Liver (tissue), 9 donors: ENCODE measurements around the gene THRB. TPM values are rescaled to one million over a fixed set of nuclear protein-coding genes. Genes with fewer than 3 reads are reported as not detected.
A peak's percentile ranks its signal among the peaks of the same experiment; 100 is the strongest.

ENCODE experiments used
- DNase-seq: peaks from one replicate; pipeline ENCODE4 v3.0.0-alpha.2; 2017; ENCODE audit warnings: low spot score
- H3K27ac ChIP-seq, 2 donors: one replicate each; pipeline ENCODE4 v1.7.0; 2013; ENCODE audit warnings: inconsistent platforms in 2 of 2, low read length in 2 of 2, control low read depth in 1 of 2, low read depth in 1 of 2, mild to moderate bottlenecking in 1 of 2
- H3K27me3 ChIP-seq, 4 donors: one replicate each; pipeline versions ENCODE4 v1.6.1 to v1.7.0; 2013; ENCODE audit warnings: low read length in 3 of 4, inconsistent platforms in 1 of 4, mild to moderate bottlenecking in 1 of 4, moderate library complexity in 1 of 4; ENCODE audit not compliant: control insufficient read depth in 4 of 4, insufficient read depth in 4 of 4
- H3K36me3 ChIP-seq, 4 donors: one replicate each; pipeline versions ENCODE4 v1.6.1 to v1.7.0; 2013; ENCODE audit warnings: low read length in 3 of 4, mild to moderate bottlenecking in 3 of 4, low read depth in 1 of 4, moderate library complexity in 1 of 4; ENCODE audit not compliant: control insufficient read depth in 4 of 4, insufficient read depth in 3 of 4
- H3K4me1 ChIP-seq, 4 donors: one replicate each; pipeline versions ENCODE4 v1.6.1 to v1.7.0; 2013; ENCODE audit warnings: low read length in 3 of 4, mild to moderate bottlenecking in 3 of 4, moderate library complexity in 1 of 4; ENCODE audit not compliant: control insufficient read depth in 4 of 4, insufficient read depth in 4 of 4
- H3K4me3 ChIP-seq, 3 donors: one replicate each; pipeline versions ENCODE4 v1.6.1 to v1.7.0; 2013; ENCODE audit warnings: low read length in 3 of 3, control low read depth in 1 of 3, low read depth in 1 of 3, mild to moderate bottlenecking in 1 of 3
- H3K9ac ChIP-seq, 2 donors: one replicate each; pipeline ENCODE4 v1.7.0; 2013; ENCODE audit warnings: low read length in 2 of 2, mild to moderate bottlenecking in 2 of 2, moderate library complexity in 2 of 2, control low read depth in 1 of 2, low read depth in 1 of 2
- H3K9me3 ChIP-seq, 4 donors: one replicate each; pipeline versions ENCODE4 v1.6.1 to v1.7.0; 2013; ENCODE audit warnings: low read length in 3 of 4; ENCODE audit not compliant: control insufficient read depth in 4 of 4
- ATF3 ChIP-seq: IDR thresholded peaks from 2 replicates; pipeline ENCODE4 v1.6.1; 2016; ENCODE audit warnings: antibody characterized with exemption
- CTCF ChIP-seq: fragments of 150-350 bp; IDR thresholded peaks from 2 replicates; pipeline ENCODE4 v1.5.1; 2017; ENCODE audit warnings: improper control_type of control experiment, low read depth, low read length; ENCODE audit not compliant: missing input control
- EGR1 ChIP-seq, 2 donors: IDR thresholded peaks; 2 replicates each; pipeline ENCODE4 v1.6.1; 2016 to 2018; ENCODE audit warnings: antibody characterized with exemption in 2 of 2, low read depth in 2 of 2
- FOXA1 ChIP-seq: IDR thresholded peaks from 2 replicates; pipeline ENCODE4 v1.6.1; 2016; ENCODE audit warnings: antibody characterized with exemption
- FOXA2 ChIP-seq: IDR thresholded peaks from 2 replicates; pipeline ENCODE4 v1.6.1; 2016; ENCODE audit warnings: antibody characterized with exemption
- GABPA ChIP-seq, 2 donors: IDR thresholded peaks in 1 of 2; conservative IDR thresholded peaks in 1 of 2; 2 replicates each; pipeline ENCODE4 v1.6.1; 2016; ENCODE audit warnings: antibody characterized with exemption in 2 of 2, mild to moderate bottlenecking in 1 of 2, moderate library complexity in 1 of 2
- HNF4A ChIP-seq, 2 donors: conservative IDR thresholded peaks; 2 replicates each; pipeline ENCODE4 v1.6.1; 2016; ENCODE audit warnings: antibody characterized with exemption in 2 of 2, mild to moderate bottlenecking in 2 of 2
- HNF4G ChIP-seq: IDR thresholded peaks from 2 replicates; pipeline ENCODE4 v1.6.1; 2016; ENCODE audit warnings: antibody characterized with exemption
- JUND ChIP-seq, 2 donors: IDR thresholded peaks; 2 replicates each; pipeline ENCODE4 v1.6.1; 2016; ENCODE audit warnings: antibody characterized with exemption in 2 of 2
- MAX ChIP-seq: IDR thresholded peaks from 2 replicates; pipeline ENCODE4 v1.6.1; 2016; ENCODE audit warnings: antibody characterized with exemption
- NR2F2 ChIP-seq: IDR thresholded peaks from 2 replicates; pipeline ENCODE4 v1.6.1; 2016; ENCODE audit warnings: antibody characterized with exemption
- RAD21 ChIP-seq, 2 donors: IDR thresholded peaks; 2 replicates each; pipeline ENCODE4 v1.6.1; 2016; ENCODE audit warnings: antibody characterized with exemption in 2 of 2, mild to moderate bottlenecking in 2 of 2
- REST ChIP-seq: IDR thresholded peaks from 2 replicates; pipeline ENCODE4 v1.6.1; 2016; ENCODE audit warnings: antibody characterized with exemption, mild to moderate bottlenecking
- RXRA ChIP-seq, 2 donors: IDR thresholded peaks; 2 replicates each; pipeline ENCODE4 v1.6.1; 2017 to 2018; ENCODE audit warnings: antibody characterized with exemption in 2 of 2, mild to moderate bottlenecking in 1 of 2
- SP1 ChIP-seq: IDR thresholded peaks from 2 replicates; pipeline ENCODE4 v1.6.1; 2018; ENCODE audit warnings: antibody characterized with exemption, mild to moderate bottlenecking
- TAF1 ChIP-seq: conservative IDR thresholded peaks from 2 replicates; pipeline ENCODE4 v1.6.1; 2016; ENCODE audit warnings: antibody characterized with exemption, mild to moderate bottlenecking
- YY1 ChIP-seq: IDR thresholded peaks from 2 replicates; pipeline ENCODE4 v1.6.1; 2016; ENCODE audit warnings: antibody characterized with exemption, mild to moderate bottlenecking
- ZBTB33 ChIP-seq: IDR thresholded peaks from 2 replicates; pipeline ENCODE4 v1.6.1; 2016; ENCODE audit warnings: antibody characterized with exemption
- WGBS: extraction: QIAGEN DNeasy Blood & Tissue Kit; methylation state at CpG from one replicate; pipeline ENCODE4 v1.1.7; 2013; 5-methylcytosine and 5-hydroxymethylcytosine counted together
- polyA plus RNA-seq, 2 donors: library from polyadenylated mRNA; stranded (reverse) in 1 of 2; unstranded in 1 of 2; fragments of 200-250 nt in 1 of 2; fragments of >200 nt in 1 of 2; fragmentation: Nextera tagmentation in 1 of 2; extraction: Ambion mirVana in 1 of 2; gene quantifications; one replicate each; pipeline versions ENCODE4 v1.2.1 to v1.2.3, GENCODE V29; 2013 to 2015
- total RNA-seq, 2 donors: library from RNA; depleted of rRNA; stranded (reverse); fragments of >200 nt; gene quantifications; one replicate each; pipeline ENCODE4 v1.2.3, GENCODE V29; 2014
- donor health status: healthy.
- donor health status: healthy.
- donor health status: healthy.
- donor health status: healthy.
- donor health status: healthy.

THRB gene
- total and polyA plus RNA-seq, 4 donors = 5.9 to 23.9 (median 9.3) TPM

GRCh38 chr3:24496529-24497482 is 2.2 kb upstream of the THRB start (continued):
- TF ChIP-seq REST (no peak), FOXA1 (no peak), MAX (no peak), HNF4G (no peak)

- Histone ChIP-seq H3K9me3 (no peaks in the 10 kb centered on the region), H3K4me1 (peaks cover 2 to 27% (median 13%) of the 10 kb centered on the region in 4 donors), H3K27me3 (no peaks in the 10 kb centered on the region), H3K27ac (peak overlapping the region; percentile 98 to 100), H3K9ac (peak overlapping the region; percentile 56 to 94), H3K36me3 (no peaks in the 10 kb centered on the region), H3K4me3 (peak overlapping the region; percentile 27 to 88 (median 87))
- WGBS = 5% methylated on average over 63 of the region's 63 CpGs
- DNase-seq = peak; percentile 49
- TF ChIP-seq SP1 (no peak), RXRA (IDR thresholded peaks at IDR 0.05) (peak; percentile 33 to 56), CTCF (peak; percentile 25), YY1 (peak; percentile 81), FOXA1 (no peak), TAF1 (peak; percentile 68), ZBTB33 (no peak), EGR1 (IDR thresholded peaks at IDR 0.05; ENCODE audit: low read depth in 2 of 2) (no peak), MAX (no peak), FOXA2 (no peak), NR2F2 (no peak), HNF4G (no peak), HNF4A (conservative IDR thresholded peaks at IDR 0.05) (peak in 1 of 2 donors; percentile 2), RAD21 (IDR thresholded peaks at IDR 0.05) (peak in 1 of 2 donors; percentile 29), REST (peak; percentile 31), ATF3 (no peak), JUND (IDR thresholded peaks at IDR 0.05) (no peak), GABPA (IDR thresholded peaks at IDR 0.05 in 1 of 2, conservative IDR thresholded peaks at IDR 0.05 in 1 of 2) (no peak)
Observed at GRCh38 chr3:24495326-24495994, 810 bp upstream of the THRB start.
